Kidney (tissue), 22 donors: ENCODE data around the gene MRLN. TPM values are rescaled to one million over a fixed set of nuclear protein-coding genes. Genes with fewer than 3 reads are reported as not detected.

ENCODE experiments used
- DNase-seq, 5 donors: peaks; one replicate each; pipeline ENCODE4 v3.0.0-alpha.2; 2013 to 2020
- FAIRE-seq: peaks from 2 replicates; lab custom pipeline; 2012; peaks lifted over from hg19 to GRCh38; lab: Jason Lieb, UNC
- H3K27ac ChIP-seq, 2 donors: one replicate each; pipeline ENCODE4 v1.7.0; 2013; ENCODE audit warnings: low read depth in 2 of 2, low read length in 2 of 2, inconsistent platforms in 1 of 2
- H3K27me3 ChIP-seq: one replicate; pipeline ENCODE4 v1.7.1; 2013; ENCODE audit warnings: low read length, inconsistent platforms; ENCODE audit not compliant: control insufficient read depth, insufficient read depth
- H3K36me3 ChIP-seq, 3 donors: one replicate each; pipeline versions ENCODE4 v1.7.0 to v1.7.1; 2013; ENCODE audit warnings: low read length in 3 of 3, control low read depth in 1 of 3, inconsistent platforms in 1 of 3; ENCODE audit not compliant: insufficient read depth in 3 of 3, control insufficient read depth in 2 of 3
- H3K4me1 ChIP-seq, 3 donors: one replicate each; pipeline versions ENCODE4 v1.7.0 to v1.7.1; 2013; ENCODE audit warnings: low read length in 3 of 3, inconsistent platforms in 1 of 3, low read depth in 1 of 3; ENCODE audit not compliant: control insufficient read depth in 2 of 3, insufficient read depth in 2 of 3
- H3K4me3 ChIP-seq, 3 donors: one replicate each; pipeline versions ENCODE4 v1.7.0 to v1.8.1; 2013; ENCODE audit warnings: low read length in 3 of 3, control low read depth in 1 of 3, inconsistent platforms in 1 of 3
- H3K9ac ChIP-seq, 3 donors: one replicate each; pipeline versions ENCODE4 v1.7.0 to v1.7.1; 2013; ENCODE audit warnings: low read length in 3 of 3, control low read depth in 1 of 3, inconsistent platforms in 1 of 3
- H3K9me3 ChIP-seq, 3 donors: one replicate each; pipeline versions ENCODE4 v1.7.0 to v1.7.1; 2013; ENCODE audit warnings: low read length in 3 of 3, control low read depth in 1 of 3, inconsistent platforms in 1 of 3; ENCODE audit not compliant: control insufficient read depth in 2 of 3, insufficient read depth in 1 of 3
- CTCF ChIP-seq: IDR thresholded peaks from 3 replicates; pipeline ENCODE4 v1.5.1; 2012; ENCODE audit warnings: mild to moderate bottlenecking, moderate library complexity, borderline replicate concordance; ENCODE audit not compliant: insufficient read depth; ENCODE audit errors: extremely low read depth
- intact Hi-C: fragments of 100-400 bp; cut with DNase I; formaldehyde crosslinking; loops from one replicate; pipeline ENCODE4 v1.11.1; 2022
- long read RNA-seq, 10 donors: library from polyadenylated mRNA in 1 of 10; unstranded in 1 of 10; transcript quantifications; one replicate each; pipeline ENCODE4 v2.0.0 and lab custom pipeline, GENCODE V29; 2021 to 2026
- polyA plus RNA-seq: library from polyadenylated mRNA; stranded (reverse); fragments of 350-450 nt; fragmentation: Illumina TruSeq; extraction: RNeasy Lipid Tissue Mini Kit (QIAGEN cat#74804); gene quantifications from one replicate; pipeline ENCODE4 v1.2.3, GENCODE V29; 2014; ENCODE audit warnings: low read depth, low replicate concordance; ENCODE audit not compliant: insufficient read depth
- total RNA-seq: library from RNA; stranded (reverse); fragmentation: NEBNext Ultra II Directional; extraction: Animal tissue kit (Norgen Biotek cat#: 25700); gene quantifications from one replicate; pipeline ENCODE4 v1.2.1, GENCODE V29; 2021
- donor health status: control.
- donor health status: control.
- donor health status: control.
- donor health status: control.
- donor health status: control.
- donor health status: DM: yes; HTN: yes; CAD: no.
- donor health status: Normal renal cell carcinoma (clear cell type).

Gene MRLN
- total RNA-seq (not detected), polyA plus RNA-seq (24.3 TPM)
- long read RNA-seq, donor 1, partial matches to known transcripts = 0 of 1 reads
- long read RNA-seq, donor 1, other reads (novel, unspliced or antisense) = 0 of 1 reads
- long read RNA-seq, donor 2 = 0 reads
- long read RNA-seq, donor 3, partial matches to known transcripts = 0 of 2 reads
- long read RNA-seq, donor 3, other reads (novel, unspliced or antisense) = 0 of 2 reads
- long read RNA-seq, donor 4 = 0 reads
- long read RNA-seq, donor 5 = 0 reads
- long read RNA-seq, donor 6, partial matches to known transcripts = 0 of 1 reads
- long read RNA-seq, donor 6, other reads (novel, unspliced or antisense) = 0 of 1 reads
- long read RNA-seq, donor 7 = 0 reads
- long read RNA-seq, donor 8 = 0 reads
- long read RNA-seq, donor 9, partial matches to known transcripts = 0 of 1 reads
- long read RNA-seq, donor 9, other reads (novel, unspliced or antisense) = 0 of 1 reads
- long read RNA-seq, donor 10, partial matches to known transcripts = 0 of 1 reads
- long read RNA-seq, donor 10, other reads (novel, unspliced or antisense) = 0 of 1 reads

DNA sequence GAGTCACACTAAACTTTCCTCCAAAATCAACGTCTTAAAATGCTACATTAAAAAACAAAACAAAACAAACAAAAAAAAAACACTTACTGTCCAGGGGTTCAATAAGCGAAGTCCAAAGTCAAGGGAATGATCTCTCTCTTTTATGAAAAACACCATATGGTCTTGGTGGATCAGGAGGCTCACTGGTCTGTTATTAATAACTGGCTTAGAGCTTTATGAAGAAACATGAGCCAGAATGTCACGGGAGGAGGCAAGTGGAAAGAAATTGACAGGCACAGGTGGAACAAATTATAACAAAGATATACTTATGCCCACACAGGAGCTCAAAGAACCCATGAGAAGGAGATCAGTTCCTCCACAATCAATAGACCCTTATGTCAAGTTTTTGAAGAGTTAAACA lies at the start of gene MRLN:
MRLN (minus strand) TSS at position 189 of the 400 bp plus-strand sequence.
- Histone ChIP-seq H3K27me3 (no peaks in the 10 kb centered on the region), H3K4me3 (peak within 1 kb of the TSS in 1 of 3 donors; percentile 21), H3K4me1 (peaks cover 2 to 7% (median 3%) of the 10 kb centered on the region in 3 donors), H3K9me3 (no peaks in the 10 kb centered on the region), H3K9ac (no peak within 1 kb of the TSS), H3K27ac (peak within 1 kb of the TSS in 1 of 2 donors; percentile 36), H3K36me3 (no peaks in the 10 kb centered on the region)
- DNase-seq (no peak), FAIRE-seq (no peak)
- TF ChIP-seq CTCF = no peak
- intact Hi-C loops = no loop called here

DNA sequence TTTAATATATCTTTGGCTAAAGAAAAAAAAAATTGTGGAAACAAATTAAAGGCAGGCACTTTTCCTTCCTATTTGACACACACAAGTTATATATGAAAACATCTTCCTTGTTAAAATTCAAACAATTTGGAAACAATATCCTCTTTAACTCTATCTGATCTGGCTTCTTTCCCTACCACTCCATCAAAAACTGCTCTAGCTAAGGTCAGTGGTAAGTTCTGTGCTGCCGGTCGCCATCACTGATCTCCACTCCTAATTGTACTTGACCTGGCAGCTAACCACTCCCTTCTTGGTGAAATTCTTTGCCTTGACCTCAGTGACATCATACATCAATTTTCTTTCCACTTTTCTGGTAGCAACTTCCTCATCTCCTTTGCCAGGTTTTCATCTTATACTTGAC lies 47.9 kb upstream of the MRLN start:
- H3K36me3 ChIP-seq = peaks cover 4 to 15% (median 13%) of the 10 kb centered on the region in 3 donors
- H3K4me1 ChIP-seq = peaks cover 0 to 3% (median 0%) of the 10 kb centered on the region in 3 donors
- FAIRE-seq = no peak
- H3K4me3 ChIP-seq = no peak overlapping the region
- no peak overlapping the region for H3K27ac ChIP-seq
- TF ChIP-seq CTCF = no peak
- intact Hi-C loops = no loop called here
- no peak overlapping the region for H3K9ac ChIP-seq
- no peaks in the 10 kb centered on the region for H3K27me3 ChIP-seq
- DNase-seq = no peak
- H3K9me3 ChIP-seq = no peaks in the 10 kb centered on the region

DNA sequence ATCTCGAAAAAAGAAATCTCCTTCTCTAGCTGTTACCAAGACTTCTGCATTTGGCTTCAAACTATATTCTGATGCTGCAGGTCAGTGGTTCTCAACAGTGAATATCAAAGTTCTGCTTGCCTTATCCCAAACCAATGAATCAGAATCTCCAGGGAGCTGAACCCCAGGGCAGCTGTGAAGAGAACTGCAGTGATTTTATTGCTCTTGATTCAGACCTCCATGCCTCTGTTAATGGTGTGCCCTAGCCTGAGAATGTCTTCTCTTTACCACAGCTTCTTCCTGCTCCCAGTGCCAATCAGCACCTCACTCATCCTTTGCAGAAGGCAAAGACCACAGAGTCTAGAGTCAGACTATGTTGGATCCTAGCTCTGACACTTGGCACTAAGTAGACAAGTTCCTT lies 46.2 kb upstream of the MRLN start:
- no peak for DNase-seq
- intact Hi-C loops = no loop called here
- no peak for TF ChIP-seq CTCF
- H3K27ac ChIP-seq = no peak overlapping the region
- no peak for FAIRE-seq
- no peaks in the 10 kb centered on the region for H3K27me3 ChIP-seq
- H3K9me3 ChIP-seq = no peaks in the 10 kb centered on the region
- H3K36me3 ChIP-seq = peaks cover 2 to 9% (median 2%) of the 10 kb centered on the region in 3 donors
- no peaks in the 10 kb centered on the region for H3K4me1 ChIP-seq
- H3K9ac ChIP-seq = no peak overlapping the region
- H3K4me3 ChIP-seq = no peak overlapping the region
